IPS-15b (cell line): Measurements from ENCODE around the gene SCT.

Experiments used
- H3K27me3 ChIP-seq: one replicate; pipeline ENCODE4 v1.6.1; 2013; ENCODE audit warnings: low read length; ENCODE audit not compliant: control insufficient read depth, insufficient read depth
- H3K36me3 ChIP-seq: one replicate; pipeline ENCODE4 v1.6.1; 2013; ENCODE audit warnings: low read length; ENCODE audit not compliant: control insufficient read depth, insufficient read depth
- H3K4me1 ChIP-seq: one replicate; pipeline ENCODE4 v1.6.1; 2013; ENCODE audit warnings: mild to moderate bottlenecking, low read length; ENCODE audit not compliant: control insufficient read depth, insufficient read depth
- H3K4me3 ChIP-seq: one replicate; pipeline ENCODE4 v1.5.1; 2013; ENCODE audit warnings: low read depth, low read length
- H3K9ac ChIP-seq: one replicate; pipeline ENCODE4 v1.6.1; 2013; ENCODE audit warnings: low read depth, mild to moderate bottlenecking, low read length
- H3K9me3 ChIP-seq: one replicate; pipeline ENCODE4 v1.6.1; 2013; ENCODE audit warnings: mild to moderate bottlenecking, low read length; ENCODE audit not compliant: control insufficient read depth, insufficient read depth

SCT gene

DNA sequence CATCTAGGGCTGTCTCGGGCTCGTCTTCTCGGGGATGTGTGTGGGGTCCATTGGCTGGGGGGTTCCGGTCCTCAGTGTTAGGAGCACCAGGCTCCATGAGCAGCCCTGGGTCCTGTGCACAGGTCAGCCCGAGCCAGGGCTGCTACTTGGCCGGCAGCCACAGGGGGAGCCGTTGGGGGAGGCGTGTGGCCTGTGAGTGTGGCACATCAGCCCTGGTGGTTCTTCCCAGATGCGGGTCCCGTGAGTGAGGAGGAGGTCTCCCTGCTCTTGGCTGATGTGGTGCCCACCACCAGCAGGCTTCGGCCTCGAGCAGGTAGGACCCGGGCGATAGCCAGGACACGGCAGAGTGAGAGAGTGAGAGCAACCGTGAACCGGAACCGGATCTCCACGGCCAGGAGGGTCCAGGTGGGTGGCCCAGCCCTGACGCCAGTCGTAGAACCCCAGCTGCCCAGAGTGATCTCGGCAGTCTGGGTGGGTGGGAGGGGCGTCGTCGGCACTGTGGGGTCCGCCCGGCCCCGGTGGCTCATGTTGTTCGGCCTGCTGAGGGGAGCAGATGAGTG lies 29.7 kb downstream of the SCT start:
- Histone ChIP-seq H3K9me3 (no peaks in the 10 kb centered on the region), H3K4me3 (no peak overlapping the region), H3K9ac (no peak overlapping the region), H3K36me3 (peaks cover 69% of the 10 kb centered on the region), H3K27me3 (no peaks in the 10 kb centered on the region), H3K4me1 (no peaks in the 10 kb centered on the region)

DNA sequence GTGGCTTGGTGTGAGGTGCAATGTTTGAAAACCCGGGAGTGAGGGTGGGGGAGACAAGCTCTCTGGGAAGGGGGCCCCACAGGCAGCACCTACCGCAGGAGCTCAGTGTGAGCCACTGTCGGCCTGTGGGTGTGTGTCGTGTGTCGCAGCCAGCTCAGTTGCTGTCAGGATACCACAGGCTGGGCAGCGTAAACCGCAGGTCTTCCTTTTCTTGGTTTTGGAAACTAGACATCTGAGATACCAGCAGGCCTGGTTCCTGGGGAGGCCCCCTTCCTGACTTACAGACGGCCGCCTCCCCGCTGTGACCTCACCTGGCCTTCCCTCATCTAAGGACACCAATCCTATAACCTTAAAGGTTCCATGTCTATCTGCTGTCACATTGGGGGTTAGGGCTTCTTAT lies 30.6 kb downstream of the SCT start:
- peaks cover 63% of the 10 kb centered on the region for H3K36me3 ChIP-seq
- no peak overlapping the region for H3K4me3 ChIP-seq

DNA sequence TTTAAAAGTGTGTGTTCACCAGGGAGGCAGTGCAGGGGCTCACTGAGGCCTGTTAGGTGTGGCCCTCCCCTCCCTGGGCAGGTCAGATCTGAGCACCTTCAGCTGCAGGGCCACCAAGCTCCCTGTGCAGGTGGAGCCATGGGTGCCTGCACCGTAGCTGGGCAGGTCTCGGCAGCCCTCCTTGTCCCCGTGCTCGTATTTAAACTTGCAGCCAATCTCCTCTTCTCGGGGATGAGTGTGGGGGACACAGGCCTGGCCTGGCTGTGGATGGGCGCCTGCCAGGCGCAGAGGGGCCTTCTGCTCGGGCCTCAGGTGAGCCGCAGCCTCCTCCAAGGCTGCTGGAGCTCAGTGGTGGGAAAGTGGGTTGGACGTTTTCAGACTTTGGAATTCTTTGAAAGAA lies 31.6 kb downstream of the SCT start:
- H3K4me3 ChIP-seq, result no peak overlapping the region

More for the DNA sequence above, 30.6 kb downstream of the SCT start:
- Histone ChIP-seq H3K9me3 (no peaks in the 10 kb centered on the region), H3K9ac (no peak overlapping the region), H3K27me3 (no peaks in the 10 kb centered on the region), H3K4me1 (no peaks in the 10 kb centered on the region)

DNA sequence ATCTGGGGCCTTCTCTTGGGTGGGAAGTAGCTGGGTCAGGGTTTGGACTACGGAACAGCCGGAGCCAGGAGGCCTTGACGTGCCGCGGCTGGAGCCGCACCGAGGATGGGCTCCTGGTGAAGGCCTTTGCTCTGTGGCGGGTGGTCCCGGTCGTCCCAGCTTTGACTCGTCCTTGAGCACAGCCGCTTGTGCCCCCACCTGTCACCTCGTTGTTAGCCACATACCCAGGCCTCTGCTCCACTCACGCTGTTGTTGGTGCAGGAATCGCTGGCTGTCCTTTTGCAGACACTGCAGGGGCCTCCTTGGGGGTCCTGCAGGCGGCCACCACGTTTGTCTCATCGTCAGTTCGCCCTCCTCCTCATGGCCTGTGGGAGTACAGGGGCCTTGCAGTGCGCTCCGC lies 33.6 kb downstream of the SCT start:
- Histone ChIP-seq H3K9me3 (no peaks in the 10 kb centered on the region), H3K27me3 (no peaks in the 10 kb centered on the region), H3K4me1 (no peaks in the 10 kb centered on the region), H3K4me3 (no peak overlapping the region), H3K9ac (no peak overlapping the region), H3K36me3 (peaks cover 60% of the 10 kb centered on the region)

More for the DNA sequence above, 31.6 kb downstream of the SCT start:
- H3K4me1 ChIP-seq, result no peaks in the 10 kb centered on the region
- peaks cover 62% of the 10 kb centered on the region for H3K36me3 ChIP-seq
- no peaks in the 10 kb centered on the region for H3K27me3 ChIP-seq
- no peak overlapping the region for H3K9ac ChIP-seq
- no peaks in the 10 kb centered on the region for H3K9me3 ChIP-seq

DNA sequence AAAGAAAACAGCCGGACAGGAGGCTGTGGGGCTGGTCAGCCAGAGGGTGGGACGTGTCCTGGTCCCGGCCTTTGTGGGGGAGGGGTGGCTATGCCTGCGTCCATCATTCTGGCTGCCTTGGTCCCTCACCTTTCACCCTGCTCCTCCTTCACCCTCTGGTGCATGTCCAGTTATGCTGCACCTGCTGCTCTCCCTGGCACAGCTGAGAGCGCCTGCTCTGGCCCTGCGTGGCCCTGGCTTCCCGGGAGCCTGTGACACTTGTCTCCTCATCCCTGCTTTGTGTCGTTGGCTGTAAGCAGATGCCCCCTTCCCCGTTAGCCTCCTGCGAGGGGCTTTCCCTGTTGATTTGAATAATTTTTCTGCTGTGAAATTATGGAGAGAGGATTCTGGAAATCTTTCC lies 34.1 kb downstream of the SCT start:
- no peak overlapping the region for H3K4me3 ChIP-seq
- H3K4me1 ChIP-seq, result no peaks in the 10 kb centered on the region
- no peak overlapping the region for H3K9ac ChIP-seq
- H3K27me3 ChIP-seq, result no peaks in the 10 kb centered on the region
- H3K36me3 ChIP-seq, result peaks cover 58% of the 10 kb centered on the region
- H3K9me3 ChIP-seq, result no peaks in the 10 kb centered on the region

DNA sequence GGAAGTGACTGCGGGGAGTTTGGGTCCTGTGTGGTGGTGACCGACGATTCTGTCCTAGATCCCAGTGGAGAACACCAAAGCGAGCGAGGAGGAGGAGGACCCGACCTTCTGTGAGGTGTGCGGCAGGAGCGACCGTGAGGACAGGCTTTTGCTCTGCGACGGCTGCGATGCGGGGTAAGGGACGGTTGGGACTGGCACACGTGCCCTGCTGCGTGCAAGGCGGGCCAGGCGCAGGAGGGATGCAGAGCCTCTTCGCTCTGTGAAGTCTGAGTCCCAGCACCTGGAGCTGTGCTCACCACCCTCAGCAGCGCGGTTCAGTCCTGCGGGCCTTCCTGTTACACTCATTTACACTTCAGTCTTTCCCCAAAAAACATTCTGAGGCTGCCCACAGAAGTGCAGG lies 34.5 kb downstream of the SCT start:
- H3K27me3 ChIP-seq, result no peaks in the 10 kb centered on the region
- no peaks in the 10 kb centered on the region for H3K4me1 ChIP-seq
- H3K36me3 ChIP-seq, result peaks cover 58% of the 10 kb centered on the region
- no peak overlapping the region for H3K9ac ChIP-seq
- H3K4me3 ChIP-seq, result no peak overlapping the region
- no peaks in the 10 kb centered on the region for H3K9me3 ChIP-seq

DNA sequence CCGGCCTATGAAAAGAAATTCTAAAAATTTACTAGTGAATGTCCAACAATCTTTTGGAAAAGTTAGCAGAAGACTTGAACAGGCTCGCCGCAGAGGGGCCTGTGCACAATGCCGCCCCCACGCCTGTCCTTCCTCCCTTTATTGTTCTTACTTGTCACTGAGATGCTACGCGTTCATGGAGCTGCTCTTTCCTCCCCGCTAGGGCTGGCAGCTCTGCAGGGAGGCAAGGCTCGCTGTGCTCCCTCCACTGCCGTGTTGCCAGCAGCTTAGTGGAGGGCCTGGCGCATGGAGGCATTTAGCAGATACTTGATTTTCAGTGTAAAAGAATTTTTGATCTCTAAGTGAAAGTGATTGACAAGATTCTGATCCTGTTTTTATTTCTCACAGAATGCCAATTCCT lies 36.0 kb downstream of the SCT start:
- no peaks in the 10 kb centered on the region for H3K9me3 ChIP-seq
- no peaks in the 10 kb centered on the region for H3K4me1 ChIP-seq
- H3K36me3 ChIP-seq, result peaks cover 57% of the 10 kb centered on the region
- no peak overlapping the region for H3K9ac ChIP-seq
- H3K27me3 ChIP-seq, result no peaks in the 10 kb centered on the region
- no peak overlapping the region for H3K4me3 ChIP-seq

DNA sequence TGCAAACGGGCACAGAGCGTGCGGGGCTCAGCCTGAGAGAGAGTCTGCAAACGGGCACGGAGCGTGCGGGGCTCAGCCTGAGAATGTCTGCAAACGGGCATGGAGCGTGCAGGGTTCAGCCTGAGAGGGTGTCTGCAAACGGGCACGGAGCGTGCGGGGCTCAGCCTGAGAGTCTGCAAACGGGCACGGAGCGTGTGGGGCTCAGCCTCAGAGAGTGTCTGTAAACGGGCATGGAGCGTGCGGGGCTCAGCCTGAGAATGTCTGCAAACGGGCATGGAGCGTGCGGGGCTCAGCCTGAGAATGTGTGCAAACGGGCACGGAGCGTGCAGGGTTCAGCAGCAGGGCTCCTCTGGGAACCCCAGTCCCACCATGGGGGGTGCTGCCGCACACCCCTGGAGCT lies 37.2 kb downstream of the SCT start:
- Histone ChIP-seq H3K36me3 (peaks cover 53% of the 10 kb centered on the region), H3K9ac (no peak overlapping the region), H3K4me1 (no peaks in the 10 kb centered on the region), H3K4me3 (no peak overlapping the region), H3K9me3 (no peaks in the 10 kb centered on the region), H3K27me3 (no peaks in the 10 kb centered on the region)

DNA sequence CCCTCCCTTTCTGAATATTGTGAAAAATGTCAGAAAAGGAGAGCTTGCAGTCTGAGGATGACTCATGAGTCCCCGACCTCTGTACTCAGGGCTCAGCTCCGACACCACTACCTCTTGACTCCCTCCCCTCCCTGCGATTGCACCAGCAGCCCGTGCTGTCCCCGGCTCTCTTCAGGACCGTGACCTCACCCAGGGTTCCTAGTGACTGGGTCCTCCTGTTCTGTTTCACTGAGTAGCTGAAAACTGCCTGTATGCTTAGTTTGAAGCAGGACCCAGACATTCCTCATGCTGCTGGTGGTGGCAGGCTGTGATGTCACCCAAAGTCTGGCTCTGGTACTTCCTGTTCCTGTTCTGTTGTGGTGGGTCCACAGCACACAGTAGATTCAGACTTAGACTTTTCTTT lies 39.0 kb downstream of the SCT start:
- Histone ChIP-seq H3K9ac (no peak overlapping the region), H3K9me3 (no peaks in the 10 kb centered on the region), H3K4me1 (no peaks in the 10 kb centered on the region), H3K4me3 (no peak overlapping the region), H3K36me3 (peaks cover 50% of the 10 kb centered on the region), H3K27me3 (no peaks in the 10 kb centered on the region)

DNA sequence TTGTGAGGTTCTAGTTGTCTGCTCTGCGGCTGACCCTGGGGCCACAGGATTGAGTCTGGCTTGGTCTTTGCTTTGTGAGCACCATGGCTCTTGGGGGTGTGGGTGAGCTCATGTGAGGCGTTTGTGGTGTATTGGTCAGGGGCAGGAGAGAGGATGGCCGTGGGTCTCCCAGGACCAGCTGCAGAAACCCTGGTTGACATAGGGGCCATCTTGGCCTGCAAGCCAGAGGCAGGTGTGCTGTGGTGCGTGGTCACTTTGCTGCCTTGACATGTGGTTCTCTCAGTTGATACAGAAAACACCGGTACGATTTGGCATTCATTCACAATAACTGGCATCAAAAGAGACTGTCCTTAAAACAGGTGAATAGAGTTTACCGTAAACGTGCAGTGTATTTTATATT lies 39.4 kb downstream of the SCT start:
- Histone ChIP-seq H3K4me1 (no peaks in the 10 kb centered on the region), H3K9ac (no peak overlapping the region), H3K36me3 (peaks cover 45% of the 10 kb centered on the region), H3K9me3 (no peaks in the 10 kb centered on the region), H3K27me3 (no peaks in the 10 kb centered on the region), H3K4me3 (no peak overlapping the region)

DNA sequence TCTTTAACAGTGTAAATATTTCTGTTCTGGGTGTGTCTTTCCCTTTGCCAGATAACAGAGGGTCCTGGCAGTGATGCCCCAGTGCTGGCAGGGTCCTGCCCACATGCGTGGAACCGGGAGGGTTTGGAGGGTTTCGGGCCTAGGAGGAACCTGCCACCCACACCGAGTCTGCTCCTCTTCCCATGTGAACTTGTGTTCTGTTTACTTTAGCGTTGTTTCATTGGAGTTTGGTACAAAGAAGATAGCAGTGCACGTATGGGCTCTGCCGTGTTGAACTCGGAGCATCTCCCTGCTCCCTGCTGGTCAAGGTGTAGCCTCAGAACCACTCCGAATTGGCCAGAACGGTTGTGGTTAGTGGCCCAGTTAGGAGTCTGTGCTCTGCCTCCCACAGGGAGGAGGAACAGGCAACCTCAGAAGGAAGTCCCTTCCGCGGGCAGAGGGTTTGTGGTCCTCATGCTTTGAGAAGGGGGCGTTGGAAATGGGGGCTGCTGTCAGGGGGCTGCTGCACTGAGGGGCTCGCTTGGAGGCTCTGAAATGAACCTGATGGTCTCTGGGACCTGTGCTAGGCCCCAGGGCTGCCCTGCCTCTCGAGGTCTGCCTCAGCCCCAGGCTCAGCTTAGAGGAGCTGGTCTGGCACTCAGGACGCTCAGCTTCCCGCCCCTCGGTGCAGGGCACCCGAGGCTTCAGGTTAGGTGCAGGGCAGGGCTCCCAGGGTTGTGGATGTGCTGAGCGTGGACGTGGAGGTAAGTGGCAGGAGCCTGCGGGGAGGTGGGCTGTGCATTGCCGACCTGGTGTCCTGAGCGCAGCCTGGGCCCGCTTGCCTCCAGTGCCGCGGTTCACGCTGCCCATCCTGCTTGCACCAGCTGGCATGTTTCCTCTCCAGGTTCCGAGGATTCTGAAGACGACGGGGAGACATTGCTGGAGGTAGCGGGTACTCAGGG lies 40.3 kb downstream of the SCT start:
- no peaks in the 10 kb centered on the region for H3K9me3 ChIP-seq
- H3K36me3 ChIP-seq, result peaks cover 44% of the 10 kb centered on the region
- no peaks in the 10 kb centered on the region for H3K27me3 ChIP-seq
- H3K9ac ChIP-seq, result no peak overlapping the region
- no peak overlapping the region for H3K4me3 ChIP-seq
- H3K4me1 ChIP-seq, result no peaks in the 10 kb centered on the region

DNA sequence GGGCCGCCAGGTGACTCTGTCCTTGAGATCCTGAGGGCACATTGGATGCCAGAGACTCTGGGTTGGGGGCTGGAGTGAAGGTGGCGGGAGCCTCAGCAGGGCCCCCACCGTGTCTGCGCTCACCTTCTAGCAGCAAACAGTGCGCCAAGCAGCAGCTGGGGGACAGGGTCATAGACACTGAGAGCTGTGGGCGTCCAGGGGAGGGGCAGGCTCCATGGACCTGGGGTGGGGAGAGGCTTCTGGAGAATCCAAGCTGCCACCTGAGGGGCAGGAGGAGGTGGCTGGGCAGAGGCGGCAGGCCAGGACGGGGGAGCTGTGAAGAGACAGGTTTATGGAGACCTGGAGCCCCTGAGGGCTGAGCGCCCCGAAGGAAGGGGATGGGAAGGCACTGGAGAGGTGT lies 42.7 kb downstream of the SCT start:
- Histone ChIP-seq H3K36me3 (peaks cover 37% of the 10 kb centered on the region), H3K4me3 (no peak overlapping the region), H3K4me1 (no peaks in the 10 kb centered on the region), H3K9ac (no peak overlapping the region), H3K27me3 (no peaks in the 10 kb centered on the region), H3K9me3 (no peaks in the 10 kb centered on the region)
